RWPE2 (cell line): Measurements from ENCODE around the gene B4GALT3.
"Not testable (repeated sequence)": the region's sequence is repeated elsewhere in the genome, so short reads cannot be mapped to it uniquely, and the experiment has no call there.

Experiments used
- ATAC-seq: fragments of 200-7000 bp; cut with Tn5 transposase; 3 replicates; pipeline ENCODE4 v1.9.1; 2021; ENCODE audit warnings: low read depth
- DNase-seq: peaks from one replicate; pipeline ENCODE4 v3.0.0-alpha.2; 2020; ENCODE audit warnings: low spot score
- H3K27ac ChIP-seq: fragments of 450-650 bp; 2 replicates; pipeline ENCODE4 v1.5.1; 2017; ENCODE audit warnings: mild to moderate bottlenecking; ENCODE audit not compliant: poor library complexity, severe bottlenecking
- H3K27me3 ChIP-seq: fragments of 250-450 bp; sonication (Bioruptor Pico); 2 replicates; pipeline ENCODE4 v1.5.1; 2021; ENCODE audit warnings: mild to moderate bottlenecking, moderate library complexity; ENCODE audit not compliant: insufficient read depth, poor library complexity, severe bottlenecking
- H3K36me3 ChIP-seq: fragments of 250-450 bp; sonication (Bioruptor Pico); 2 replicates; pipeline ENCODE4 v1.5.1; 2020; ENCODE audit warnings: low read depth, mild to moderate bottlenecking, moderate library complexity
- H3K4me1 ChIP-seq: fragments of 250-450 bp; sonication (Bioruptor Pico); 2 replicates; pipeline ENCODE4 v1.5.1; 2021; ENCODE audit warnings: mild to moderate bottlenecking, moderate library complexity; ENCODE audit not compliant: insufficient read depth, poor library complexity, severe bottlenecking
- H3K4me3 ChIP-seq: fragments of 250-450 bp; sonication (Bioruptor Pico); 2 replicates; pipeline ENCODE4 v1.5.1; 2021; ENCODE audit warnings: mild to moderate bottlenecking, moderate library complexity; ENCODE audit not compliant: severe bottlenecking
- H3K9me3 ChIP-seq: fragments of 250-450 bp; sonication (Bioruptor Pico); 2 replicates; pipeline ENCODE4 v1.5.1; 2021; ENCODE audit warnings: mild to moderate bottlenecking, moderate library complexity; ENCODE audit not compliant: severe bottlenecking
- TF ChIP-seq, protein P1 (sequence below): fragments of 450-650 bp; IDR thresholded peaks from one replicate; pipeline ENCODE4 v1.5.1; 2017; ENCODE audit warnings: mild to moderate bottlenecking, moderate library complexity; ENCODE audit not compliant: poor library complexity, severe bottlenecking

Gene B4GALT3

DNA sequence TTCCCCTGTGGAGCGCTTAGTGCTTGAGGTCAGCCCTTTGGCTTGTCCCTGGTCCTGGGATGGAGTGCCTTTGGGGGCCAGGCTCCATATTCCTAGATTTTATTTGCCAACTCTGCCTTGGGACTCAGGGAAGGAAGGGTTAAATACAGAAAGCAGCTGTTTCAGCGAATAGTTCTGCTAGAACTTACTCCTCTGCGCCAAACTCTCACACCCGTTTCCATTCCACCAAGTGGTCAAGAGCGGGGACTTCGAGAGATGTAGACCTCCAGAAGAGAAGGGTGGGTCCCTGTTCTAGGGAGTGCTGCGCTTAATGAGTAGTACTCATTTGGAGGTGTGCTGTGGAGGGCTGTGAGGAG, 47.8 kb upstream of the B4GALT3 start:
- DNase-seq, result no peak
- TF ChIP-seq, protein P1, sequence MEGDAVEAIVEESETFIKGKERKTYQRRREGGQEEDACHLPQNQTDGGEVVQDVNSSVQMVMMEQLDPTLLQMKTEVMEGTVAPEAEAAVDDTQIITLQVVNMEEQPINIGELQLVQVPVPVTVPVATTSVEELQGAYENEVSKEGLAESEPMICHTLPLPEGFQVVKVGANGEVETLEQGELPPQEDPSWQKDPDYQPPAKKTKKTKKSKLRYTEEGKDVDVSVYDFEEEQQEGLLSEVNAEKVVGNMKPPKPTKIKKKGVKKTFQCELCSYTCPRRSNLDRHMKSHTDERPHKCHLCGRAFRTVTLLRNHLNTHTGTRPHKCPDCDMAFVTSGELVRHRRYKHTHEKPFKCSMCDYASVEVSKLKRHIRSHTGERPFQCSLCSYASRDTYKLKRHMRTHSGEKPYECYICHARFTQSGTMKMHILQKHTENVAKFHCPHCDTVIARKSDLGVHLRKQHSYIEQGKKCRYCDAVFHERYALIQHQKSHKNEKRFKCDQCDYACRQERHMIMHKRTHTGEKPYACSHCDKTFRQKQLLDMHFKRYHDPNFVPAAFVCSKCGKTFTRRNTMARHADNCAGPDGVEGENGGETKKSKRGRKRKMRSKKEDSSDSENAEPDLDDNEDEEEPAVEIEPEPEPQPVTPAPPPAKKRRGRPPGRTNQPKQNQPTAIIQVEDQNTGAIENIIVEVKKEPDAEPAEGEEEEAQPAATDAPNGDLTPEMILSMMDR, result no peak
- Histone ChIP-seq H3K36me3 (peaks cover 14% of the 10 kb centered on the region), H3K4me1 (peaks cover 13% of the 10 kb centered on the region), H3K4me3 (no peak overlapping the region), H3K27ac (no peak overlapping the region), H3K9me3 (no peaks in the 10 kb centered on the region), H3K27me3 (no peaks in the 10 kb centered on the region)
- no peak for ATAC-seq

DNA sequence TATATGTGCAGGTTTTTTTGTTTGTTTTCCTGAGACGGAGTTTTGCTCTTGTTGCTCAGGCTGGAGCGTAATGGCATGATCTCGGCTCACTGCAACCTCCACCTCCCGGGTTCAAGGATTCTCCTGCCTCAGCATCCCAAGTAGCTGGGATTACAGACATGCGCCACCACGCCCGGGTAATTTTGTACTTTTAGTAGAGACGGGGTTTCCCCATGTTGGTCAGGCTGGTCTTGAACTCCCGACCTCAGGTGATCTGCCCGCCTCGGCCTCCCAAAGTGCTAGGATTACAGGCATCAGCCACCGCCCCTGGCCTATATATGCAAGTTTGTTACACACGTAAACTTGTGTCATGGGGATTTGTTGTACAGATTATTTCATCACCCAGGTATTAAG, 47.4 kb upstream of the B4GALT3 start:
- H3K27me3 ChIP-seq, H3K9me3 ChIP-seq, H3K27ac ChIP-seq, ATAC-seq, H3K4me3 ChIP-seq, DNase-seq: not testable (repeated sequence)
- peaks cover 14% of the 10 kb centered on the region for H3K36me3 ChIP-seq
- H3K4me1 ChIP-seq, result peaks cover 13% of the 10 kb centered on the region

DNA sequence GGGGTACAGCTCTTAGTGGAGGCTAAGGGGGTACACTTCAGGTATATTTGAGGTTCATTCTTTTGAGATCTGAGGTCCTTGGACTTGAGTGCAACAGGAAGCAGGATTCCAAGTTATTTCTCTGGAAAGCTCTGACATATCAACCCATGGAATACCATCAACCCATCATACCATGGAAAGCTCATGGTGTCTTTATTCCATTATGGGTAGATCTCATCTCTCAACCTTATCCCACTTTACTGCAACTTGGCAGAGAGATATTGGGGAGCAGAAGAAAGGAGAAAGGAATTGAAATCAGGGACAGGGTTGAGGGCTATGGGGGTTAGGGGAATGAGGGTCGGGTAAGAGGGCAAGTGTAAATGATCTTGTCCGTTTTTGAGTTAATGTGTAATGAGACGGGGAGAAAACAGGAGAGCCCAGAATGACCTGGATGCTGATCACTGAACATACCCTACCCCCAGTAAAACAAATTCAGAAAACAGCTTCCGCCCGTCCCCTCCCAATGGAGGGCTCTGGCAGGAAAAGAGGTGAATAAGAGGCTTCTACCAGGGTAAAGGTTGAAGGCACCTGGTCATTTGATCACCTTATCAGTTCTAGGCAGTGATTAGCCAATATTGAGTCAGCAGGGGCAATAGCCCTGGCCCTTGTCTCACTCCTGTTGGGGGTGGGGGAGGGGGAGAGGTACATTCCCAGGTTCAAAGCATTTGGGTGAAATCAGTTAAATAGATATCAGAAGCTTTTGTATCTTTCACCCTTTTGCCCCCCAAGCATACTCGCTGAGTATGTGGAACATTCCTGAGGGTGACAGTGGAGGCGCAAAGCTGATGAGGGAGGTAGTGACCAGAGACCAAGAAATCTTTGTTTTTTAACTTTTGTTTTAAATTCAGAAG, 46.7 kb upstream of the B4GALT3 start:
- DNase-seq (no peak), ATAC-seq (no peak)
- H3K27ac ChIP-seq, result no peak overlapping the region

DNA sequence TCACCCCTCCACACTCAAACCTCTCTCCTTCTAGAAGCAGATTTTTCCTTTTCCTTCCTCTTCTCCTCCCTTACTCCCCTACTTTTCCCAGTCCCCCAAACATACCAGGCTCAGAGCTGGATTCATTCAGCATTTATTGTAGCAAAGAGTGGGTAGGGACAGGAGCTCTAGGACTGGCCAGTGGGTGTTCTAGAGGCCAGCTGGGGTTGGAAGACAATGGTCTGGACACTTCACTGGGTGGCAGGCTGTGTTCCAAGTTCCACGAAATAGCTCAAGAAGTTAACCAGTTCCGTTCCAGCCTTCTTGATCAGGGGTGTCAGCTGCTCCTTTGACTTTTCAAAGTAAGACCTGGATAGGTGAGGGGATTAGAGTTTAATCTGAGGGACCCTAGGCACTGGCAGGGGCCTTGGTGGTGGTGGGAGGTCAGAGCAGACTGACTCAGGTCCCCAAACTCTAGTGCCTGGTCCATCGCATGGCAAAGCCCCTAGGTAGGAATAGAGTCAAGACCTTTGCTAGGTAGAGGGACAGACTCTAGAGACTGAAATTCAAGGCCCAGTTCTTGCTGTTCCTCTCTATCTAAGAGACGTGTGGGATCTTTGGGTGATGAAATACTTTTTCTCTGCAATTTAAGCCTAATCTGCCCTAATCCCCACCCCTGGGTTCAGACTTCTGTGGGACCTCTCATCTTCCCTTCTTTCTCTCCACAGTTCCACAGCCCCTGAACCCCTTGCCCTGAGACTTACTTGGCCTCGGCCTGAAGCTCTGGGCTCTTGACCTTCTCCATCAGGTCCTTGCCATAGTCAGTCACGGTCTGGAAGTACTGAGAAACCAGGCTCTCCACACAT, 45.1 kb upstream of the B4GALT3 start:
- ATAC-seq (no peak), DNase-seq (no peak)
- H3K4me3 ChIP-seq, result no peak overlapping the region
- H3K27ac ChIP-seq, result no peak overlapping the region
- no peaks in the 10 kb centered on the region for H3K27me3 ChIP-seq
- TF ChIP-seq, protein P1, result no peak
- no peaks in the 10 kb centered on the region for H3K36me3 ChIP-seq
- no peaks in the 10 kb centered on the region for H3K9me3 ChIP-seq
- peaks cover 9% of the 10 kb centered on the region for H3K4me1 ChIP-seq

More for the DNA sequence above, 46.7 kb upstream of the B4GALT3 start:
- Histone ChIP-seq H3K4me3 (no peak overlapping the region), H3K36me3 (peaks cover 11% of the 10 kb centered on the region), H3K27me3 (no peaks in the 10 kb centered on the region), H3K4me1 (peaks cover 13% of the 10 kb centered on the region), H3K9me3 (no peaks in the 10 kb centered on the region)
- TF ChIP-seq, protein P1, result no peak

DNA sequence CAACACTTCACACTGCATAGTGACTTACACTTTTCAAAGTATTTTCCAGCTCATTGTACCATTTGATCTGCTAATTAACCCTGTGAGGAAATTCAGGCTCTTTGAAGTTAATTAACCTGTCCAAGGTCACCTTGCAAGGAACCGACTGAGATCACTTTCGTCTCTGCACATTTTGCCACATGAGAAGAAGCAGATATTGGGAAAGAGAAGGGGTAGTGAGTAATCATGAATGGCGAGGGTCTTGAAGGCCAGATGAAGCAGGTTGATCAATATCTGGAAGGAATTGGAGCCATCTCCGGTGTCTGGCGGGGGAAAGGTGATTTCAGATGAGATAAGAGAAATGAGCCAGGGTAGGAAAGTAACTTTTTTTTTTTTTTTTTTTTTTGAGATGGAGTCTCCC, 42.7 kb upstream of the B4GALT3 start:
- Histone ChIP-seq H3K9me3 (no peaks in the 10 kb centered on the region), H3K27ac (no peak overlapping the region), H3K36me3 (no peaks in the 10 kb centered on the region), H3K4me1 (no peaks in the 10 kb centered on the region), H3K27me3 (no peaks in the 10 kb centered on the region), H3K4me3 (no peak overlapping the region)
- TF ChIP-seq, protein P1, result no peak
- ATAC-seq (no peak), DNase-seq (no peak)
